Stomach smooth muscle (tissue), 2 donors: ENCODE results near the gene PCA3.

Experiments used
- H3K27ac ChIP-seq: one replicate; pipeline ENCODE4 v1.7.0; 2013; ENCODE audit warnings: mild to moderate bottlenecking, low read length, inconsistent platforms
- H3K27me3 ChIP-seq, 2 donors: one replicate each; pipeline ENCODE4 v1.7.0; 2013; ENCODE audit warnings: low read length in 2 of 2; ENCODE audit not compliant: insufficient read depth in 2 of 2, control insufficient read depth in 1 of 2
- H3K36me3 ChIP-seq, 2 donors: one replicate each; pipeline ENCODE4 v1.7.0; 2013; ENCODE audit warnings: low read length in 2 of 2; ENCODE audit not compliant: control insufficient read depth in 2 of 2, insufficient read depth in 2 of 2
- H3K4me1 ChIP-seq: one replicate; pipeline ENCODE4 v1.7.0; 2013; ENCODE audit warnings: low read length; ENCODE audit not compliant: control insufficient read depth, insufficient read depth
- H3K4me3 ChIP-seq, 2 donors: one replicate each; pipeline ENCODE4 v1.7.0; 2013; ENCODE audit warnings: low read length in 2 of 2
- H3K9ac ChIP-seq, 2 donors: one replicate each; pipeline ENCODE4 v1.7.0; 2013; ENCODE audit warnings: low read length in 2 of 2, mild to moderate bottlenecking in 1 of 2
- H3K9me3 ChIP-seq, 2 donors: one replicate each; pipeline ENCODE4 v1.7.0; 2013; ENCODE audit warnings: low read length in 2 of 2; ENCODE audit not compliant: control insufficient read depth in 2 of 2
- donor health status: healthy.
- donor health status: Pancreatic carcinoma.

PCA3 gene

GRCh38 chr9:76756941-76757673, 7.1 kb upstream of the PCA3 start:
- no peaks in the 10 kb centered on the region for H3K27me3 ChIP-seq
- H3K9ac ChIP-seq, result no peak overlapping the region
- no peaks in the 10 kb centered on the region for H3K9me3 ChIP-seq
- H3K4me1 ChIP-seq, result no peaks in the 10 kb centered on the region
- H3K36me3 ChIP-seq, result peaks cover 9 to 10% of the 10 kb centered on the region in 2 donors
- H3K27ac ChIP-seq, result no peak overlapping the region
- H3K4me3 ChIP-seq, result no peak overlapping the region

GRCh38 chr9:76758476-76758875, 5.8 kb upstream of the PCA3 start:
- H3K9ac ChIP-seq, result no peak overlapping the region
- H3K4me1 ChIP-seq, result peaks cover 3% of the 10 kb centered on the region

GRCh38 chr9:76759732-76760131, 4.5 kb upstream of the PCA3 start:
- H3K9ac ChIP-seq, result no peak overlapping the region
- peaks cover 9 to 17% of the 10 kb centered on the region in 2 donors for H3K36me3 ChIP-seq
- peaks cover 3% of the 10 kb centered on the region for H3K4me1 ChIP-seq
- H3K27ac ChIP-seq, result no peak overlapping the region
- H3K27me3 ChIP-seq, result no peaks in the 10 kb centered on the region
- no peaks in the 10 kb centered on the region for H3K9me3 ChIP-seq
- no peak overlapping the region for H3K4me3 ChIP-seq

More at GRCh38 chr9:76758476-76758875, 5.8 kb upstream of the PCA3 start:
- Histone ChIP-seq H3K27me3 (no peaks in the 10 kb centered on the region), H3K36me3 (peaks cover 9 to 15% of the 10 kb centered on the region in 2 donors), H3K4me3 (no peak overlapping the region), H3K9me3 (no peaks in the 10 kb centered on the region), H3K27ac (no peak overlapping the region)

- Histone ChIP-seq H3K36me3 (peaks cover 15 to 16% of the 10 kb centered on the region in 2 donors), H3K9me3 (no peaks in the 10 kb centered on the region), H3K27ac (no peak overlapping the region), H3K4me1 (peaks cover 3% of the 10 kb centered on the region), H3K9ac (no peak overlapping the region), H3K4me3 (no peak overlapping the region), H3K27me3 (no peaks in the 10 kb centered on the region)
Observed at GRCh38 chr9:76761448-76761847, 2.8 kb upstream of the PCA3 start.

GRCh38 chr9:76766126-76766525, 1.9 kb downstream of the PCA3 start:
- no peak overlapping the region for H3K9ac ChIP-seq
- no peak overlapping the region for H3K4me3 ChIP-seq
- H3K4me1 ChIP-seq, result peaks cover 3% of the 10 kb centered on the region
- H3K9me3 ChIP-seq, result no peaks in the 10 kb centered on the region
- H3K27me3 ChIP-seq, result no peaks in the 10 kb centered on the region
- peaks cover 7 to 12% of the 10 kb centered on the region in 2 donors for H3K36me3 ChIP-seq
- H3K27ac ChIP-seq, result no peak overlapping the region

- Histone ChIP-seq H3K9me3 (no peaks in the 10 kb centered on the region), H3K36me3 (no peaks in the 10 kb centered on the region), H3K4me3 (no peak overlapping the region), H3K9ac (no peak overlapping the region), H3K4me1 (peaks cover 3% of the 10 kb centered on the region), H3K27me3 (no peaks in the 10 kb centered on the region), H3K27ac (no peak overlapping the region)
Observed at GRCh38 chr9:76772686-76773445, 8.6 kb downstream of the PCA3 start.

- Histone ChIP-seq H3K27ac (no peak overlapping the region), H3K27me3 (no peaks in the 10 kb centered on the region), H3K9me3 (no peaks in the 10 kb centered on the region), H3K36me3 (peaks cover 12 to 14% of the 10 kb centered on the region in 2 donors), H3K4me3 (no peak overlapping the region), H3K9ac (no peak overlapping the region), H3K4me1 (no peaks in the 10 kb centered on the region)
Observed at GRCh38 chr9:76784881-76785280, 20.6 kb downstream of the PCA3 start.

- peaks cover 13 to 14% of the 10 kb centered on the region in 2 donors for H3K36me3 ChIP-seq
- H3K4me1 ChIP-seq, result no peaks in the 10 kb centered on the region
- no peaks in the 10 kb centered on the region for H3K27me3 ChIP-seq
- H3K9ac ChIP-seq, result no peak overlapping the region
- H3K4me3 ChIP-seq, result no peak overlapping the region
- no peak overlapping the region for H3K27ac ChIP-seq
- no peaks in the 10 kb centered on the region for H3K9me3 ChIP-seq
Observed at GRCh38 chr9:76785501-76785900, 21.3 kb downstream of the PCA3 start.

GRCh38 chr9:76787677-76788076, 23.4 kb downstream of the PCA3 start:
- peaks cover 11 to 14% of the 10 kb centered on the region in 2 donors for H3K36me3 ChIP-seq
- H3K9ac ChIP-seq, result no peak overlapping the region
- H3K9me3 ChIP-seq, result no peaks in the 10 kb centered on the region
- no peak overlapping the region for H3K4me3 ChIP-seq
- H3K27me3 ChIP-seq, result no peaks in the 10 kb centered on the region
- H3K27ac ChIP-seq, result no peak overlapping the region
- H3K4me1 ChIP-seq, result no peaks in the 10 kb centered on the region

GRCh38 chr9:76789840-76790239, 25.6 kb downstream of the PCA3 start:
- Histone ChIP-seq H3K36me3 (peaks cover 4 to 9% of the 10 kb centered on the region in 2 donors), H3K9ac (no peak overlapping the region), H3K27ac (no peak overlapping the region)

More at GRCh38 chr9:76789840-76790239, 25.6 kb downstream of the PCA3 start:
- H3K4me3 ChIP-seq, result no peak overlapping the region
- H3K4me1 ChIP-seq, result no peaks in the 10 kb centered on the region
- no peaks in the 10 kb centered on the region for H3K9me3 ChIP-seq
- no peaks in the 10 kb centered on the region for H3K27me3 ChIP-seq
